Measurements from ENCODE around the gene RNF44. TPM values are rescaled to one million over a fixed set of nuclear protein-coding genes. Genes with fewer than 3 reads are reported as not detected.

RNF44 gene
- total RNA-seq, 1 donor from 2014 or later: 11.7 TPM

DNA sequence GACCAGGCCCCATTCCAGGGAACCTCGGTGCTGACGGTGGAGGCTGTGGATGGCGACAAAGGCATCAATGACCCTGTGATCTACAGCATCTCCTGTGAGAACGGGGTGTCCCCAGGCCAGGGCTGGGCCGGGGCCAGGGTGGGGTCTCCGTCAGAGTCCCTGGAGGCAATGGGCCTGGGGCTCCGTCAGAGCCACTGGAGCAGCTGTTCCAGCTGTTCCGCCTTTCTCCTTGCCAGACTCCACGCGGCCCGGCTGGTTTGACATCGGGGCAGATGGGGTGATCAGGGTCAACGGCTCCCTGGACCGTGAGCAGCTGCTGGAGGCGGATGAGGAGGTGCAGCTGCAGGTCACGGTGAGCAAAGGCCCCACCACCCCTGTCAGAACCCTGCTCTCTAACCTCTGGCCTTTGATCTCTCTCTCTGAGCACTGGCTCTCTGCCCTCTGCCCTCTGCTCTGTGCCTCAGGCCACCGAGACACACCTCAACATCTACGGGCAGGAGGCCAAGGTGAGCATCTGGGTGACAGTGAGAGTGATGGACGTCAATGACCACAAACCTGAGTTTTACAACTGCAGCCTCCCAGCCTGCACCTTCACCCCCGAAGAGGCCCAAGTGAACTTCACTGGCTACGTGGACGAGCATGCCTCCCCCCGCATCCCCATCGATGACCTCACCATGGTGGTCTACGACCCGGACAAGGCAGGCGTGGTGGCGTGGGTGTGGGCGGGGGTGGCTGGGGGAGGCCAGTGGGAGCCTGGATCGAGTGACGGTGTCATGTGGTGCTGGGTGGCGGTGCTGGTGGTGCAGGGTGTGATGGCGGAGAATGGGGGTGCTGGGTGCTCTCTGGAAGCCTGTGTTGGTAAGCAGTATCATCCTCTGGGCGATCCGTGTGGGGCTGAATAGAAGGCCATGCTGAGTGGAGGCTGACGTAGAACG, 38.6 kb upstream of the RNF44 start:
- no peaks in the 10 kb centered on the region for H3K36me3 ChIP-seq
- Mint-ChIP-seq H3K36me3 (no peaks in the 10 kb centered on the region), H3K9me3 (no peaks in the 10 kb centered on the region), H3K4me1 (peaks cover 8% of the 10 kb centered on the region), H3K4me3 (no peak overlapping the region), H3K27me3 (ENCODE audit: insufficient read depth, low read depth) (peaks cover 11% of the 10 kb centered on the region), H3K27ac (no peak overlapping the region)
- H3K27me3 ChIP-seq: peaks cover 8% of the 10 kb centered on the region
- no peak for TF ChIP-seq CTCF (IDR thresholded peaks at IDR 0.05)
- TF ChIP-seq EZH2phosphoT487 (IDR thresholded peaks at IDR 0.05): no peak
- TF ChIP-seq EZH2 (IDR thresholded peaks at IDR 0.05): no peak
- H2AFZ ChIP-seq (replicated peaks): no peak overlapping the region
- no peaks in the 10 kb centered on the region for H3K9me3 ChIP-seq (ENCODE audit: low read depth)
- no peak overlapping the region for H3K9ac ChIP-seq
- H3K79me2 ChIP-seq (ENCODE audit: low read depth): no peaks in the 10 kb centered on the region
- no peak overlapping the region for H3K4me2 ChIP-seq
- no peaks in the 10 kb centered on the region for H3K4me1 ChIP-seq
- H3F3A ChIP-seq (ENCODE audit: low read depth): no peaks in the 10 kb centered on the region
- no peak overlapping the region for H3K4me3 ChIP-seq
- no peak overlapping the region for H3K27ac ChIP-seq
- no peak for DNase-seq (ENCODE audit: low spot score)
- H4K20me1 ChIP-seq (ENCODE audit: low read depth): no peaks in the 10 kb centered on the region

GRCh38 chr5:176575066-176575465, 37.9 kb upstream of the RNF44 start:
- no peak overlapping the region for H3K4me3 Mint-ChIP-seq
- H3K36me3 ChIP-seq: no peaks in the 10 kb centered on the region
- no peaks in the 10 kb centered on the region for H4K20me1 ChIP-seq (ENCODE audit: low read depth)
- no peaks in the 10 kb centered on the region for H3K9me3 ChIP-seq (ENCODE audit: low read depth)
- no peak overlapping the region for H3K9ac ChIP-seq
- no peaks in the 10 kb centered on the region for H3K36me3 Mint-ChIP-seq
- no peaks in the 10 kb centered on the region for H3K79me2 ChIP-seq (ENCODE audit: low read depth)
- H3K9me3 Mint-ChIP-seq: no peaks in the 10 kb centered on the region
- H3K27me3 Mint-ChIP-seq (ENCODE audit: insufficient read depth, low read depth): peaks cover 13% of the 10 kb centered on the region
- peaks cover 8% of the 10 kb centered on the region for H3K4me1 Mint-ChIP-seq
- no peak overlapping the region for H3K27ac ChIP-seq
- H3K4me1 ChIP-seq: no peaks in the 10 kb centered on the region
- H3K27me3 ChIP-seq: peaks cover 8% of the 10 kb centered on the region
- H2AFZ ChIP-seq (replicated peaks): no peak overlapping the region
- H3K27ac Mint-ChIP-seq: no peak overlapping the region
- DNase-seq (ENCODE audit: low spot score): no peak
- H3K4me2 ChIP-seq: no peak overlapping the region
- TF ChIP-seq EZH2phosphoT487 (IDR thresholded peaks at IDR 0.05): no peak
- no peak overlapping the region for H3K4me3 ChIP-seq
- no peaks in the 10 kb centered on the region for H3F3A ChIP-seq (ENCODE audit: low read depth)

- H3K4me1 ChIP-seq: no peaks in the 10 kb centered on the region
- no peak for DNase-seq (ENCODE audit: low spot score)
- Mint-ChIP-seq H3K36me3 (no peaks in the 10 kb centered on the region), H3K4me1 (peaks cover 8% of the 10 kb centered on the region), H3K27ac (peak overlapping the region; percentile 29), H3K9me3 (no peaks in the 10 kb centered on the region), H3K4me3 (no peak overlapping the region), H3K27me3 (ENCODE audit: insufficient read depth, low read depth) (peaks cover 13% of the 10 kb centered on the region)
- no peaks in the 10 kb centered on the region for H3F3A ChIP-seq (ENCODE audit: low read depth)
- no peak overlapping the region for H3K4me2 ChIP-seq
- H3K9ac ChIP-seq: no peak overlapping the region
- H2AFZ ChIP-seq (replicated peaks): peak overlapping the region; percentile 30
- no peak for TF ChIP-seq EZH2phosphoT487 (IDR thresholded peaks at IDR 0.05)
- TF ChIP-seq EZH2 (IDR thresholded peaks at IDR 0.05): no peak
- no peak for TF ChIP-seq CTCF (IDR thresholded peaks at IDR 0.05)
- no peak overlapping the region for H3K4me3 ChIP-seq
- no peaks in the 10 kb centered on the region for H3K36me3 ChIP-seq
- H3K27me3 ChIP-seq: peaks cover 7% of the 10 kb centered on the region
- no peaks in the 10 kb centered on the region for H3K79me2 ChIP-seq (ENCODE audit: low read depth)
- no peaks in the 10 kb centered on the region for H4K20me1 ChIP-seq (ENCODE audit: low read depth)
- no peaks in the 10 kb centered on the region for H3K9me3 ChIP-seq (ENCODE audit: low read depth)
- H3K27ac ChIP-seq: no peak overlapping the region
These were observed 37.0 kb upstream of the RNF44 start for GRCh38 chr5:176574297-176574591.

All from neural progenitor cell (in vitro differentiated cells).